GM18951 (cell line): ENCODE results near the gene IGSF9.
"Not testable (repeated sequence)": the region's sequence is repeated elsewhere in the genome, so short reads cannot be mapped to it uniquely, and the experiment has no call there.

Experiments
- POLR2A ChIP-seq: IDR thresholded peaks from 4 replicates; pipeline ENCODE4 v1.6.1; 2011; ENCODE audit warnings: mild to moderate bottlenecking; ENCODE audit not compliant: insufficient read length, insufficient read depth; ENCODE audit errors: extremely low read depth
- in situ Hi-C: fragments of 300-500 bp; cut with MboI; formaldehyde crosslinking; loops from one replicate; pipeline ENCODE4 v1.12.0; 2022; ENCODE audit warnings: low sequenced_read_pairs, mixed read lengths, inconsistent platforms; ENCODE audit not compliant: unreplicated experiment

IGSF9 gene

DNA sequence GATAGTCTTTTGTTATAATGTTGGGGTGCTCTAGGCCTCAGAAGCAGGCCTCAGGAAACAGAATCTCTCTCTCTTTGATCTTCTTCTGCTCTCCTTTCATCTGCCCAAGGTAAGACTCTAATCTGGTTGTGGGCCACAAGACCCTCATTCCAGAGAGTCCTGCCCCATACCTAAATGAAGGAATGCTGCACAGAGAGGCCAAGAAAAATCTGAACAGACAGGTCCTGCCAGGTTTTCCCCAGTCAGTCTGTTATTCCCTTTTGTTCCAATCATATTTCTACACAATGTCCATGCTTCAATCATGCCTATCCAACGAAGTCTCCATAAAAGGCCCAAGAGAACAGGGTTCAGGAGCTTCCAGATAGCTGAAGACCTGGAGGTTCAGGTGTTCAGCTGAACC lies 38.5 kb downstream of the IGSF9 start:
- TF ChIP-seq POLR2A: no peak
- in situ Hi-C loops: no loop called here

DNA sequence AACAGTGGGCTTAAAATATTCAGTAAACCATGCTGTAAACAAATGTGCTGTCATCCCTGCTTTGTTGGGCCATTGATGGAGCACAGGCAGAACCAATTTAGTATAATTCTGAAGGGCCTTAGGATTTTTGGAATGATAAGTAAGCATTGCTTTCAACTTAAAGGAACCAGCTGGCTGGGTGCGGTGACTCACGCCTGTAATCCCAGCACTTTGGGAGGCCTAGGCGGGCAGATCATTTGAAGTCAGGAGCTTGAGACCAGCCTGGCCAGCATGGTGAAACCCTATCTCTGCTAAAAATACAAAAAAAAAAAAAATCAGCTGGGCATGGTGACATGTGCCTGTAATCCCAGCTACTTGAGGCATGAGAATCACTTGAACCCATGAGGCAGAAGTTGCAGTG lies 41.4 kb downstream of the IGSF9 start:
- in situ Hi-C loops: not testable (repeated sequence)

DNA sequence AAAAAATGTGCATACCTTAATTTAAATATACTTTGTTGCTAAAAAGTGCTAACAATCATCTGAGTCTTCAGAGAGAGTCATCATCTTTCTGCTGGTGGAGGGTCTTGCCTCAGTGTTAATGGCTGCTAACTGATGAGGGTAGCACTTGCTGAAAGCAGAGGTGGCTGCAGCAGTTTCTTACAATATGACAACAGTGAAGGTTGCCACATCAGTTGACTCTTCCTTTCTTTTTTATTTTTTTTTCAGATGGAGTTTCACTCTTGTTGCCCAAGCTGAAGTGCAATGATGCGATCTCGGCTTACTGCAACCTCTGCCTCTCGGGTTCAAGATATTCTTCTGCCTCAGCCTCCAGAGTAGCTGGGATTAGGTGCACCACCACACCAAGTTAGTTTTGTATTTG lies 42.9 kb downstream of the IGSF9 start:
- TF ChIP-seq POLR2A: no peak
- in situ Hi-C loops: no loop called here

DNA sequence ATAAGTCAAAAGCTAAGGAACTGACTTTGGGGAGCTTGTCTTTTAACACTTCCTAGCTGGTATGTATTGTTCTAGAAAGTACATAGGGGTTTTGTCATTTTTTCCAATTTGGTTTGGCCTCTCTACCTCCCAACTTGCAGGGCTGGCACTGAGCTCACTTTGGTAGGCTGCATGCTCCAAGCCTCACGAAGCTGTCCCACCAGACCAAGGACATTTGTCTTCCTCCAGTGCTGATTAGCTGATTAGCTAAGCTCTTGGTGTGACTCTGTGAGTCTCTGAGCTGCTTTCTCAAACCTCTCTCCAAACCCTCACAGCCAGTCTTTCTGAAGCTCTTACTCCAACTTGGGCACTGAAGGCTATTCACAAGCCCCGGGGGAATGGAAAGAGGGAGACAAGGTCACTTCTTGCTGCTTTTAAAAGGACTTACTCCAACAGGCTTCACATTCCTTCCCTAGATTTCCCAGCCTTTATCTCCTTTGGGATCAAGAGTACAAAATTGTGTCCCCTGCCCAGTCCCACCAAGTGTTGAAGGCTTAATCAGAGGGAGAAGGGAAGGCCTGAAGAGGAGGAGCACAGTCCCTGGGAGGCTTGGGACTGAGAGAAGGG lies 44.6 kb downstream of the IGSF9 start:
- no peak for TF ChIP-seq POLR2A
- in situ Hi-C loops: no loop called here

DNA sequence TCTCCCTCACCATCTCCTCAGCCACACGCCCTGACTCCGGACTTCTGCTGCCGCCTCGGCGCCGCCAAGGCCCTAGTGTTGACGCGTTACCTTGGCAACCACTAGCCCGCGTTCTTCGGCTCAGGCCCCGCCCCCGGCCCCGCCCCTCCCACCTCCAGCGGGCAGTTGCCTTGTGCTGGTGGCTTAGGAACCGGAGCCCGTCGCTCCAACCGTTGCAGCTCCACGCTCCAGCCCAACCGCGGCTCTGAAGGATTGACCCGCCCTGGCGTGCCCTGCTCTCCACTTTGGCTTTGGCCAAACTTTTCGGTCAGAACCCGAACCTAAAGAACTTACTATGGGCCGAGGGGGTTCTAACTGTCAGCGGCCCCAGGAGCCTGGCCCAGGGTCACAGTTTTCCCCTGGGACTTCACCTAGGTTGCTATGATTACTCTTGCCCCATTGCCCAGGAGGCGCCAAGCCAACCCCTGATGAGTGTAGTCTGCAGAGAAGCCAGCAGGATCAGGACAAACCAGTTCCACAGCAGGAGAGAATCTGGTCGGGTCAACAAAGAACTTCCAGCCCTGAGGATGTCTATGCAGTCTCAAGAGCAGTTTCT lies 45.2 kb downstream of the IGSF9 start, which contains the start of gene CFAP45:
TSS of gene CFAP45 (minus strand) at position 80 of the 595 bp plus-strand sequence. CDS start at position 13, 67 bp downstream.
- in situ Hi-C loops: no loop called here
- TF ChIP-seq POLR2A: no peak

DNA sequence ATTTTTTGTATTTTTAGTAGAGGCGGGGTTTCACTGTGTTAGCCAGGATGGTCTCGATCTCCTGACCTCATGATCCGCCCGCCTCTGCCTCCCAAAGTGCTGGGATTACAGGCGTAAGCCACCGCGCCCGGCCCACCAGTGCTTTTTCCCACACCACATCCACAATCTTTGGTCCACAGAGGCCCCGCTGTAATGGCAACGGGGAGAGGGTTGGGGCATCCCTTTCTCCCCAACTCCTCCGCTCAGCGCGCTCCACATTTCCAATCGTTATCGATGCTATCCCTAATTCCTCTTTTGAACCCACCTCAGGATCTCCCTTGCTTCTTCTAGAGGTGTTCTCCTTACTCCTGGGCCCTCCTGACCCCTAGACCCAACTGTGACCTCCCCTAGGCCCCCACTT lies 45.8 kb downstream of the IGSF9 start:
- in situ Hi-C loops: loop anchor here (10.0 to 25.0 kb wide), 2 partner anchors 55 to 737 kb away; partner anchors contain the start of gene CADM3

DNA sequence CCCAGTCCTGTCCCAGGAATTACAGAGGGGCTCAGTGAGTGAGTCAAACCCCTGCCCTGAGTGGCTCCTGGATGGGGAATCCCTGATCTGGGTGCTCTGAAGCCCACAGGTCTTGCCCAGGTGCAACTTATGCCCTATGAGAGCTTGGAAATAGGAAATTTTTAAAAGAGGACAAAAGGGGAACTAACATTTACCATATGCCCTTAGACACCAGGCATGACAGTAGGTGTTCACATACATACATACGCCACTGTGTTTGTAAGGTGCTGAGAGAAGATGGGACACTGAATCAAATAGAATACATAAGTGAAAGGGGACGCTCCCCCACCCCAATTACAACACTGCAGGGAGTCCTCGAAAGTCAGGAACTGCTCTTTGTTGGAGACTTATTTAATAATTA lies 46.9 kb downstream of the IGSF9 start:
- no peak for TF ChIP-seq POLR2A
- in situ Hi-C loops: loop anchor here (10.0 to 25.0 kb wide), 2 partner anchors 54 to 736 kb away; partner anchors contain the start of gene CADM3

DNA sequence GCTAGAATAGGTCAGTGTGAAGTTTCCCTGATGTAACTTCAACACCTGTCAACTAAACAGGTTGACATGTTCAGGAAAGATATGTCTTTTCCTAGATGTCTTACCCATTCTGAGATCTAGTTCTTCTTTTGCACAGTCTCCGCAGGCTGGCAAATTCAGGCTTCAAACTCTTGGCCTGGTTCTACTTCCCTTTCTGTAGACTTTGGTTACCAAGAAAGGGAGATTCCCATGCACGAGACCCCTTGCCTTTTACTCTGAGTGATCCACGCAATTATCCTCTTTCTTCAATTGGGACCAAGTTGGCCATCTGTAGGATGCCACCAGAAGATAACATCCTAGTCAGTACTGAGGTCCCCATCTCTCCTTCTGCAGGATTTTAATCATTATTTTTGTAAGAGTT lies 47.5 kb downstream of the IGSF9 start:
- TF ChIP-seq POLR2A: no peak
- in situ Hi-C loops: loop anchor here (10.0 to 25.0 kb wide), 2 partner anchors 53 to 736 kb away; partner anchors contain the start of gene CADM3

DNA sequence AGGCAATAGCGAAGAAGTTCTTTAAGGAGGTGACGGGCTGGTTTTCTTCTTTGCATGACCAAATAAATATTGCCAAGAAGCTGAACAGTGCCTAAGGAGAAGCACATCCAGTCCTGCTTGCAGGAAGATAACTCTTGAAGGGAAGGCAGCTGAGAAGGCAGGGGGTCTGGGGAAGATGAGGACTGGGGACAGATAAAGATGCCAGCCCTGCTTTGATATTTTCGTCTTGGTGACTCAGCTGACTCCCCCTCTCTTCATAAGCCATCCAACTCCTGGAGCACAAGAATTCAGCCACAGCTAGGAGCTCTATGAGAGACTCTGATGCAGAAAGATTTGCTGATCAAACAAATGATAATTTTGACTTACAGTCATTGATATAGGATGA lies 48.9 kb downstream of the IGSF9 start:
- in situ Hi-C loops: loop anchor here (10.0 to 25.0 kb wide), 2 partner anchors 52 to 734 kb away; partner anchors contain the start of gene CADM3
- TF ChIP-seq POLR2A: no peak

DNA sequence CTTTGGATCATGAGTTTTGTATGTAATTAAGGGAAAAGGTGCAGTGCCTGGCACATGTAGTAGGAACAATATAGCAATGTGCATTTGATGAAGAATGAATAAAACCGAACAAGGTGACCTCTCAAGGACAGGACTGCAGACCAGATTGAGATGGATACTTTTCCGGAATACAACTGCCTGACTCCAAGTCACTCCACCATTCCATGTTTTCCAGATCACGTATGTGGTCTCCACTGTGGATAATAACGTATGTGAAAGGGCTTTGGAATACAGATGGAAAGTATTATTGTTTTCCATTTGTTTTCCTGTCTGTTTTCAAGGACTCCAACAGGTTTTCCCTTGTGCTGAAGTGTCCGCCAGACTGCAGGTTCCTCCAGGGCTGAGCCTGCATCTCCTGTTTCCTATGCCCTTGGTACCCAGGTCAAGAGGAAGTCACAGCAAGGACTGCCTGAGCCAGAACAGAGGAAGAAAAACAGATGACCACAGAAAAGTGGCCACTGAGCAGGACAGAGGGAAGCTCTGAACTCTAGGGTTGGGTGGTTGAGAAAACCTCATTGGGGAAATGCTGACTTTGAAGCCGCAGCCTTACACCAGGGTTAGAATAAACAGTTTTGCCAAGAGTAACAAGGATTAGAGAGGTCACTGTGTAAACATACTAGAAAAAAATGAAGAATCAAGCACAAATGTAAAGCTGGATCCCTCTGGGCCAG lies 49.4 kb downstream of the IGSF9 start:
- in situ Hi-C loops: loop anchor here (10.0 to 25.0 kb wide), 2 partner anchors 51 to 734 kb away; partner anchors contain the start of gene CADM3
- TF ChIP-seq POLR2A: no peak

DNA sequence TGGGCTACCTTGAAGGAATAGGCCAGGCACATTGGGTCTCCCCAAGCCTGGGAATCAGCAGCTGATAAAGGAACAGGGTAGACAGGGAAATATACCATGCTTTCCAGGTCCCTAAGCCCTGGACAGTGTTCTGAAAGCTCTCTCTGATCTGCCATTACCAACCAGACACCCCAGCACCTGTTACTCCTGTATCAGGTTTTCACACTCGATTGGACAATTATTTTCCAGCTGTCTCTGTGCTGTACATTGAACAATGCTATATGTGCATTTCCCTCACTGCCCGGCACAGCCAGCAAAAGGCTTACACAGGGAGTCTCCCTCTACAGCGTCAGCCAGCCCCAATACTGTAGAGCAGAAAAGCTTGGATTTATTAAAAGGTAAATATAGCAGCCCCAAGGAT lies 50.1 kb downstream of the IGSF9 start:
- in situ Hi-C loops: loop anchor here (10.0 to 25.0 kb wide), 2 partner anchors 50 to 733 kb away; partner anchors contain the start of gene CADM3

DNA sequence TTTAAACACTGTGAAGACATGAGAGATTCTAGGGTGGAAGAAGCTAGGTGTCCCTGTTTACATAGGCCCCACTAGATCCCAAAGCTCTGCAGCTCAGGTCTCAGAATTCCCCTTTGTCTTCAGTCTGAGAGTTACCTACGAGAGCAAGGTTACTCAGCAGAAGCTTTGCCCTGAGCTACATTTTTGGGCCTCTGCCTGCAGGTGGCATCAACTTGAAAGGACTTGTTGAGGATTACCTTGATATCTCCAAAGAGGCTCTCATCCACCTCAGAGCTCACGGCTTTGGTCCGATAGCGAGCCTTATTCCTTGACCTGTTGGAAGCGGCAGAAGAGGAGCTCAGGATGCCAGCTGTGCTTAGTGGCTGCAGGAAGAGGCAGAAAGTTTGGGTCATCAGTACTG lies 52.5 kb downstream of the IGSF9 start:
- TF ChIP-seq POLR2A: no peak
- in situ Hi-C loops: loop anchor here (5.0 to 25.0 kb wide), 3 partner anchors 48 to 731 kb away; partner anchors contain the start of gene CADM3

More for the DNA sequence above, 50.1 kb downstream of the IGSF9 start:
- TF ChIP-seq POLR2A: no peak
